ENCODE data around the gene USH1C.

USH1C gene

DNA sequence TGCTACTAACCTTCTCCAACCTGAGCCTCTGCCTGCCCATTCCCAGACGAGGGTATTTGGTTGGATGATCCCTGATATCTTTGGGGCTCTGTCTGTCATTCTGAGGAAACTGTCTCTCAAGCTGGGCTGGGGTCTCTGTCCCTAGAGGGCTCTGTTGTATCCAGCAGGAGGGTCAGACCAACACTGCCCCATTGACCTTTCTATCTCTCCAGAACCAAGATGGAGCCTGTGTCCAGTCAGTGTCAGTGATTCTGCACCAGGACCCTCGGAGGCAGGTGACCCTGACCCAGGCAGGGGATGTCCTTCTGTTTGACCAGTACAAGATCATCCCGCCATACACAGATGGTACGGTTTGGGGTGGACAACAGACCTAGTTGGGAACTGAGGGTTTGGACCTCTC is 24.7 kb upstream of the USH1C start:
- DNase-seq, result no peak

GRCh38 chr11:17564687-17565042 is 20.4 kb upstream of the USH1C start:
- DNase-seq, result no peak

DNA sequence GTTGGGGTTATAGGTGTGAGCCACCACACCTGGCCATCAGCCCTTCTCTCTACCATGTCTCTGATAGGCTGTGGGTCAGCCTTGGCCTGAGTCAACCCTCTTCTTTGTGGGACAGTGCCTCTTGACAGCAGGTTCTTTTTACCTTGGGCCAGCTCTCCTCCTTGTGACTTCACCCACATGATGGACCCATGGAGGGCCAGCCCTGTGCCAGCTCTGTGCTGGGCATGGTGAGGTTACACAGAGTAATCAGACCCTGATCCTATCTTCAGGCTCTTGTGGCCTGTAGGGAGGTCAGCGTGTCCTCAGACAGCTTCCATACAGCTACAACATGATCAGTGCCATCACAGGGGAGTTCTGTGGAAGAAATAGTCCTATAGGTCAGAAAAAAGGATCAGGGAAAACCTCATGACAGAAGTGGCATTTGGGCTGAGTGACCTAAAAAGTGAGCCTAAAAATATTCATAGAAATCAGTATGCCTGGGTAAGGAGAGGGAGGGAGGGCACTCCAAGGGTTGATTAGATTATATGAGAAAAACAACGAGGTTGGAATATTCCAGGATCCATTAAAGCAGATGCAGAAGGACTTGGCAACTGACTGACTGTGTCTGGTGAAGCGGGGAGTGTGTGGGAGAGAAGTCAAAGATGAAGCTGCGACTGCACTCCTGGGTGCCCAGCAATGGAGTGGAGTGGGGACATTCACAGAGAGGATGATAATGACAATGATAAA is 19.9 kb upstream of the USH1C start:
- no peak for DNase-seq

GRCh38 chr11:17563231-17563646 is 19.0 kb upstream of the USH1C start:
- DNase-seq, result no peak

GRCh38 chr11:17561526-17561925 is 17.3 kb upstream of the USH1C start:
- no peak for DNase-seq

DNA sequence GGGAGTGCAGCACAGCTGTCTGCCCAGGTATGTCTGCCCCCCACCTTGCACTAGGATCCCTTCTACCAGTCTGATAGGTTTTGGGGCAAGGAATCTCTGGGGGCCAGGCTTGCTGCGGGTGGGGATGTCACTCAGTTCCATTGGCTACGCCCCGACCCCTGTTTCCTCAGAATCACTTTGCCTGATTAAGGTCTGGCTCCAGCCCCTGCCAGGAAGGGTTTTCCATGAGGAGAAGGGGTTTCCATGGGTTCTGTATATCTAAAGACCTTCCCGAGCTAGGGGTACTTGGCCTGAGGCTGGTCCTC is 16.8 kb upstream of the USH1C start:
- DNase-seq, result no peak

GRCh38 chr11:17560281-17561110 is 16.3 kb upstream of the USH1C start:
- DNase-seq, result no peak

DNA sequence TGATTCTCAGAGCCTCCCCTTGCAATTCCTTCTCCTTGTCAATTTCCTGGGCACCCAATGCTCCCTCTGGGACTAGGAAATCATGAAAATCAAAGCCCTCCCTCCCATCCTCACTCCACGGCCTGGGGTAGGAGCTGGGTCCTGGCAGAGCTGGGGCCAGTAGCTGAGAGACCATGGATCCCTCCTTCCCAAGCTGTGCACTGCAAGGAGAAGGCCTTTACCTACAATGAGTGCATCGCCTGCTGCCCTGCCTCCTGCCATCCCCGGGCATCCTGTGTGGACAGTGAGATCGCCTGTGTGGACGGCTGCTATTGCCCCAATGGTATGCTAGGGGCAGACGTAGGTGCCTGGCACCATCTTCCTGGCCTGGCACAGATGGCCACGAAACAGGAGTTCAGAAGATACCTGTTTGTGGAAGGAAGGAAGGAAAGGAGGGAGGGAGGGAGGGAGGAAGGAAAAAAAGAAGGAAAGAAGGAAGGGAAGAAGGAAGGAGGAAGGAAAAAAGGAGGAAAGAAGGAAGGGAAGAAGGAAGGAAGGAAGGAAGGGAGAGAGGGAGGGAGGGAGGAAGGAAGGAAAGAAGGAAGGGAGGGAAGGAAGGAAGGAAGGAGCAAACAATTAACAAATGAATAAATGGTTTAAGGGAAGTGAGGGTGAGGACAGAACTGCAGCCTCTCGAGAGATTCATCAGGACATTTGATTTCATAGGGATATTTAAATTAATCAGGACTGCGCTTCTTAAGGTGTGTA is 15.3 kb upstream of the USH1C start:
- no peak for DNase-seq

GRCh38 chr11:17558916-17559315 is 14.7 kb upstream of the USH1C start:
- DNase-seq, result no peak

DNA sequence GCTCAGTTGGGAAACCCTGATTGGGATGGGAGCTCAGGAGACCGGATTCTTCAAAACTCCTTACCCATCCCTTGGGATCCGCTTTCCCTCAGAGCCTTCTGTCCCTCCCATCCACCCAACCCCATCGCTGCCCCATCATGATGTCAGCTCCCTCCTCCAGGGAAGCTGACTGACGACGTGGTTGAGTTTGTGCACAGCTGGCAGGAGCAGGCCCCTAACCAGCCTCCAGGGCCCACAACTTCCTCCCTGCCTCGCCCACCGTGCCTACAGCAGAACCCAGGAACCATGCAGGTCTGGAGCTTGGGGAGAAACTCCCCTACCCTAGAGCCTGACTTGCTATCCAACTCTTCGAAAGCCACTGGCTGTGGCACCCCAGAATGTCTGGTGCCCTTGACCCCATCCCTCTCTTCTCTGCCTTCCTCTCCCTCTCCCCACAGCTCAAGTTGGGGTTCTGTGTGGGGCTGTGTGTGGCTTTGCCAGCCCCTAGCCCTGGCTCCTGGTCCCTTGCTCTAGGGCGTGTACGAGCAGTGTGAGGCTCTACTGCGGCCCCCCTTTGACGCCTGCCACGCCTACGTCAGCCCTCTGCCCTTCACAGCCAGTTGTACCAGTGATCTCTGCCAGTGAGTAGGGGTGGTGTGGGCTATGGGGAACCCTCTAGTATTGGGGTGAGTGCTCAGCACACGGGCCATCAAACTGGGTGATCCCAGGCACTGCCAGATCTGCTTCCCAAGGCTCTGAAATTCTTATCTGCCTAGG is 14.0 kb upstream of the USH1C start:
- no peak for DNase-seq

- no peak for DNase-seq
These were observed 12.8 kb upstream of the USH1C start for GRCh38 chr11:17556999-17557398.

DNA sequence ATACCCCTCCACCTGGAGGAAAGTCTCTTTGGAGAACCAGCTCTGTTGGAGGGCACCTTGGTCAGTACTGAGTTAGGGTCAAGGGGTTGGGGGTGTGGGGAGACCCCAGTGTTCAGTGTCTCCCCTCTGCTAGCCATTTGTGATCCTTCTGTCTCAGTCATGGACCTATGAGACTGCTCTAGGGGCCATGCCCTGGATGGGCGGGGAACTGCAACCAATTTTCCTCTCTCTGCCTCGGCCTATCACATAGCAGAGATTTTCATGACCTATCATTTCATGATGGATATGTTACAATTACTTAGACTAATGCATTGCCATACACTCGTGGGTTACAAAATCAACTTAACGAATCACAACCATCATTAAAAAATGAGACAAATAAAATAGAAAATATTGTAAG is 10.3 kb upstream of the USH1C start:
- no peak for DNase-seq

GRCh38 chr11:17553249-17553546 is 9.0 kb upstream of the USH1C start:
- no peak for DNase-seq

DNA sequence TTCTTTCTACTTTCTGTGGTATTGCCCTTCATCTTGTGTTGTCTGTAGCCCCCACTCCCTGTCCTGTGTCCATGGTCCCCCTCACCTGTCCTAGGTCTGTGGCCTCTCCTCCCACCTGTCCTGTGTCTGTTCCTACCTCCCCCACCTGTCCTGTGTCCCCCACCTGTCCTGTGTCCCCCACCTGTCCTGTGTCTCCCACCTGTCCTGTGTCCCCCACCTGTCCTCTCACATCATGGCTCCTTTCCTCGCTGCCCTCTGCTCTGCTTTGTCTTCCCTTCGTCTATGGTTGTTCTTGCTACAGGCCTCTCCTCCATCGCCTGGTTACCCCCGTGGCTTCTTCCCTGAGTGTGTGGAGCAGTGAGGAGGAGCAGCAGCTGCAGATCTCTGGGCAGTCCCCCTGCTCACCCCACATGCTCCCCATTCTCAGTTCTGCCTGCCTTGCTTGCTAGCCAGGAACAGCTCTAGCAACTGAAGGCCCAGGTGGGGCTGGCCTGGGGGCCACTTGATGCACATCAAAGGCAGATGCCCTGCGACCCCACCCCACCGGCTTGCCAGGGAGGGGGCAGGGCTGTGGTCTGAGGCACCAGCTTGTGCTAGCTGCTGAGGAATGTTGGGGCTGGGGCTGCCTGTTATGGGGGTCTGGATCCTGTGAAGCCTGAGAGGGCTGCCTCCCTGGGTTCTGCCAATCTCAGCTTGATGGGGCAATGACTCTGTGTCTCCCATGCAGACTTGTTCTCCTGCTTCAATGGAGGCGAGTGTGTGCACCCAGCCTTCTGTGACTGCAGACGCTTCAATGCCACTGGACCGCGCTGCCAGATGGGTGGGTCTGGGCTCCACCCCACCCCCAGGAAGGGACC is 8.4 kb upstream of the USH1C start:
- DNase-seq, result no peak

DNA sequence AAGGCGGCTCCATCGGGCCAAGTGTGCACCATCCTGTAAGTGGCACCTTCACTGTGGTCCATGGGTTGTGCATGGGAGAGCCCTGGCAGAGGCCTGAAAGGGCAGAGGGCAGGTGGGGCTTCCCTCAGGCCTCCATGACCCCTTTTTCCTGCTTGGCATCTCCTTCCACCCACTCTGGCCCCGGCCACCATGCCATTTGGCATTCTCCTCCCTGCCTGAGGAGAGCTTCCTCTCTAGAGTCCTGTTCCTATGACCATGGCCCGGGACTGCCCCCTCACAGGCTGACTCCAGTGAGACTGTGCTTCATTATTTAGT is 7.8 kb upstream of the USH1C start:
- DNase-seq, result no peak

- DNase-seq, result no peak
These were observed 7.3 kb upstream of the USH1C start for GRCh38 chr11:17551347-17552040.

GRCh38 chr11:17550450-17551346 is 6.5 kb upstream of the USH1C start:
- no peak for DNase-seq

DNA sequence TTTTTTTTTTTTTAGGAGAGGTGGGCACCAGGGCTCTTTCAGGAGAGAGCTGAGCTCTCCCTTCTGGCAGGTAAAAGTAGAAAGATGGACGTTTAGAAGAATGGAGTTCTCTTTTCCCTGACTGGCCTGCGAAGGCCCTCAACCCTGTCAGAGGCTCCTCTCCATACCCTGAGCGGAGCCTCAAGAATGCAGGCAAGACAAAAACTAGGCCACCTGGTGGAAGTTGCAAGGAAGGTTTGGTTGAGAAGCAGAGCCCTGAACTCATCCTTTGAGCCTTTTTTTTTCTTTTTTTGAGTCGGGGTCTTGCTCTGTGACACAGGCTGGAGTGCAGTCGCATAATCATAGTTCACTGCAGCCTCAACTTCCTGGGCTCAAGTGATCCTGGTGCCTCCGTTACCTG is 4.2 kb upstream of the USH1C start:
- DNase-seq, result no peak

DNA sequence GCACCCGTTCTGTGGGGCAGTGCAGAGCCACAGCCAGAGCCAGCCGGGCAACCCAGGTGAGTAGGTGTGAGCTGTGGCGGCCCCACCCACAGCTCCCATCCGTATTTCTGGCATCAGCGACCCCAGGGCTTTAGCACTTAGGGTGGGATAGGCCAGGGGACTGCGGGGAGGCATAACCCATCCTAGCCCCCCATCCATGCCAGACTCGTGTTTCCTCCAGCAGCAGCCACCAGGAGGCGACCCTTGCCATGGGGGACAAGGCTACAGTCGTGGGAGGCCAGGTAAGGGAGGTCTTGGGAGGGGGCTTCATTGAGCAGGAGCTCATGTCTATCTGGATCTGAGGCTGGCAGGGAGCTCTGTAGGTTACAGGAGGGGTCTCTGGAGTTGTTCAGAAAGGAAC is 3.7 kb upstream of the USH1C start:
- no peak for DNase-seq

DNA sequence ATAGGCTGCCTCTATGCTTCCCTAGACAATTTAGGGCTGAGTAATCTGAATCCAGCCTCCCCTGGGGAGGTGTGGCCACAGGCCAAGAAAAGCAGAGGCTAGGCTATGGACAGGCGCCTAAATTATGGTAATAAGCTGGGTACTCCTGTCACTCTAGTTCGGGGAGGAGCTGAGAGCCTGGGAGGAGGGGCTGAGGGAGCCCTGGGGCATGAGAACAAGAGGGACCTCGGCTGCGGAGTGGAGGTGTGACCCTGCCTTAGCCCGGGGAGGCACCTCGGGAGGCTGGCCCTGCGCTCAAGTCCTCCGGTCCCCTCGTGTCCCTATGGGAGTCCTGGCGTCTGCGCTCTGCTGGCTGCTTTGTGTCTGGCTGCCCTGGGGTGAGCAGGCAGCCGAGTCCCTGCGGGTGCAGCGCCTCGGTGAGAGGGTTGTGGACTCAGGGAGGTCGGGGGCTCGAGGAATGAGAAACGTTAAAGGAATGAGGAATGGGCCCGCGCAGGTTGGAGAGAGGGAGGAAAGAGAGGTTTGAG is 2.9 kb upstream of the USH1C start, which contains the start of gene OTOG:
TSS of gene OTOG (plus strand) at position 209 of the 527 bp plus-strand sequence. CDS start at position 323, 114 bp downstream.
- no peak for DNase-seq

DNA sequence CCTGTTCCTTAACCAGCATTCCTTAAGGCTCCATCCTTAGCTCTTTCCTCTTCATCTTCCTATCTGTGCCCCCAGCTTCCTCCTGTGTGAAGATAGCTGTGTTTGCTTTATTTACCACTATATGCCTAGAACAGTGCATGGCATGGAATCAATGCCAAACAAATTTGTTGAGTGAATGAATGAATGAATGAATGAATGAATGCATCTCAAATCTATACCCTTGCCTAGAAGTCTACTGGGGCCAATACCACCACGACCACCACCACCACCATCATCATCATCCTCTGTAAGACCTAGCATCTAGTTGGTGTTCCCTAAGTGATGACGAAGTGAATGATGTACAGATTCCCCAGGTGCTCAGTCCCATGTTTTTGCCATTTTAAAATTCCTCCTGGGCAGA is 2.0 kb upstream of the USH1C start:
- DNase-seq, result no peak
